ENCODE results near the gene PHLDB2.

Gene PHLDB2

DNA sequence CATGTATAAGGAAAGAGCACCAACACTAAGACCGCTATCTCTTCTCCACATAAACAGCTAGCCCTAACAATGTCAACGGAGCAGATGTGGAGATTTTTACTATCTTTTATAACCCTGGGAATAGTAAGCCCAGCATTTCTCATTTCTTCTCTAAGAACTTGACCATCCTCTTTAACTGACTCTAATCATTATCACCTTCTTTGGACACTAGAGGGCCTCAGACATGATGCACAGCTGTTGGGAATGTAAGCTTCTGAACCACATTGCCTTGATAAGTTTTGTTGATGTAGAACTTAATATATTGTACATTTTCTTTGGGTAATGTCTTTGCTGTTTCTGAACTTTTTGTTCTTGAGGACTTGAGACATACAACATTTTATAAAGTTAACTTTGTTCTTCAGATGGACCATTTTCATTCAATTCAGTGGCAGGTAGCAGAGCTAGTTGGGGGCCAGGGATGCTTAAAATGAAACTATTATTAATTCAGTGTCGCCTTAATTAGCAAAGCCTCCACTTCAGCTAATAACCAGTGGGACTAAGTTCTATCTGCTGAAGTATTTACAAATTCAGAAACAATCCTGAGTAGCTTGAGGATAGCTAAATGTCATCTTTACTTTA, 130.1 kb downstream of the PHLDB2 start:
- no peak overlapping the region for H3K4me3 ChIP-seq (ENCODE audit: low read depth, low read length)

DNA sequence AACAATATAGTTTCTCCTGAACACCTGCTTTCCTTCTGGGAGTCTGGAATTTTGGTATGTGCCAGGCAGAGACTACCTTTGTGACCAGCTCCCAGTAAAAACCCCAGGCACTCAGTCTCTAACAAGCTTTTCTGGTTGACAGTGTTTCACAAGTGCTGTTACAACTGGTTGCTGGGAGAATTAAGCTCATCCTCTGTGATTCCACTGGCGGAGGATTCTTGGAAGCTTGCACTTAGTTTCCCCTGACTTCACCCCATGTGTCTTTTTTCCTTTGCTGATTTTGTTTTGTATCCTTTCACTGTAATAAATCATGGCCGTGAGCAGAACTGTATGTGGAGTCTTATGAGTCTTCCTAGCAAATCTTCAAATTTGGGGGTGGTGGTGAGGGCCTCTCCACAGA, 134.0 kb downstream of the PHLDB2 start:
- H3K4me3 ChIP-seq (ENCODE audit: low read depth, low read length): no peak overlapping the region

DNA sequence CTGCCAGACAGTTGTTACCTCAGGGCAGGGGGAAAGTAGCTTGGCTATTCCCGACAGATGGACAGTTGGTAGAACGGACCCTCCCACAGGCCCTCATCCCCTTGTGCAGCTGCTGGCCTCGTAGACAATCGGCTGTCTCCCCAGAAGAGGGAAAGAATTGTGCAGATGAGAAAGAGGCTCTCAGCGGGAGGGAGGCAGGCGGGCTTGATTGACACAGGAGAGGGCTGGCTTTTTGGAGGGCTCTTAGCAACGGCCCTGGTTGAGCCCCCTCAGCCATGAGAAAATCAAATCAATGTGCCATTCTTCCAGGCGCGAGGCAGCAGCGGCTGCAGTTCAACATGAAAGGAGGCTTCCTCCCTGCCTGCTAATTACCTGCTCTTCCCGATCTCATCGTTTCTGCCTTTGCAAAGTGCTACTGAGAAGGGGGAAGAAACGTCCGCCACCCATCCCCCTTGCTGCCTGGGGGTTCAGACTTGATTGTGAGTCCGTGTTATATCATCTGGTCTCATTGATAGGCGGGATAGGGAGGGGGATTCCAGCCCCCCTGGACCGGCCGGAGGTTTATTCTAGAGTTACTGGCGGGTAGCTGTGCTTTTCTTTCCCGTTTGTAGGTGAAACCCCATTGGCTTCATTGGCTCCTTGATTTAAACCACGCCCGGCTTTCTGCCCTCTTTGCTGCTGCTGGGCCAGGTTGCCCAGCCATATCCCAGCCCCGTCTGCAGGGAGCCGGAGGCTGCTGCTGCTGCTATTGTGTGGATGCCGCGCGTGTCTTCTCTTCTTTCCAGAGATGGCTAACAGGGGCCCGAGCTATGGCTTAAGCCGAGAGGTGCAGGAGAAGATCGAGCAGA, 139.8 kb downstream of the PHLDB2 start, which contains the start of gene TAGLN3:
TSS of gene TAGLN3 (plus strand) at position 287 of the 848 bp plus-strand sequence. CDS start at position 788, 501 bp downstream.
- H3K4me3 ChIP-seq (ENCODE audit: low read depth, low read length): peak within 1 kb of the TSS; percentile 22

DNA sequence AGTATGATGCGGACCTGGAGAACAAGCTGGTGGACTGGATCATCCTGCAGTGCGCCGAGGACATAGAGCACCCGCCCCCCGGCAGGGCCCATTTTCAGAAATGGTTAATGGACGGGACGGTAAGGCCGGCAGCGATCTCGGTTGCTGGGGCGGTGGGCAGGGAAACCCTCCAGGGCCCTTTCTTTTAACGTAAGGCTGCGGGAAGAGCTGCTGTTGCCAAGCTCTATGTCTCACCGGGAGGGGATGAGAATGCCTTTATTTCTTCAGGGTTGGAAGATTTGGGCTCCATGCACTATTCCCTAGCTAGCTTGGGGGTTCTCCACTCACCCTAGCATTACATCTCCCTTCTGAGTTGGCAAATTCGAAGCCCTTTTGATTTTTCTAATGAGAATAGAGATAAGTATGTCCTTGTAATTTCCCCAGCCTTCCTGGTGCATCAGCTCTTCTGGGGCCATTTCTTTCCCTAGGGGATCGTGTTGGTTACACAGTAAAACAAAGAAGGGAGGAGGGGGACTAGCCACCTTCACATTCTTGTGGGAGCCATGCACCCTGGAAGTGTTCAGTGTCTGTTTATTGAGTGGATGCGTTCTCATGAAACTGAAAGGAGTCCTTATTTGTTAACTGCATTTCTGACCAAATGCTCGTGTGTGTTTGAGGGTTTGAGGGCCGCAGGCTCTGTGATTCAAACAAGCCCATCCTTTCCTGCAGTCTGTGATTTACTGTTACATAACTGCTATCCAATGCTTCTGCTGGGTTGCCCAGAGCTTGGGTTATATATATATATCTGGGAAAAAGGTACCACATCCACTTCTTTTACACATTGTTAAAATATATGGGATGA, 140.6 kb downstream of the PHLDB2 start:
- H3K4me3 ChIP-seq (ENCODE audit: low read depth, low read length): peak overlapping the region; percentile 22

DNA sequence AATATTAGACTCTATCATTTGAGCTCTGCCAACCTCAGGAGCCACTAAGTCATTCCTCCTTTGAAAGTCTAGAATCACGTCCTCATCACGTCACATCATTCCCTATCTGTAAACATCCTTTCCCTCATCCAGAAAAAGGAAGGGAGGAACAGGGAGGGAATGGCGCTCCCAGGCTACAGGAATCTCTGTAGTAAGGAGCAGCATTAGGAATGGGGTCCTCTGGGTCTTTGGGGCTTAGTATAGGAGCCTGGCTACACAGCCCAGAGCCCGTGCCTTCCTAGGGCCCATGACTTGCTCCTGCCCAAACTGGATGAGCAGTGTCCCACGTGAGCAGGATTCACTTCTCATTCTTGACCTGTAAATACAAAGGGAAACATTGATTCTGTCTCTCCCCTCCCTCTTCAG, 141.3 kb downstream of the PHLDB2 start:
- H3K4me3 ChIP-seq (ENCODE audit: low read depth, low read length): no peak overlapping the region

DNA sequence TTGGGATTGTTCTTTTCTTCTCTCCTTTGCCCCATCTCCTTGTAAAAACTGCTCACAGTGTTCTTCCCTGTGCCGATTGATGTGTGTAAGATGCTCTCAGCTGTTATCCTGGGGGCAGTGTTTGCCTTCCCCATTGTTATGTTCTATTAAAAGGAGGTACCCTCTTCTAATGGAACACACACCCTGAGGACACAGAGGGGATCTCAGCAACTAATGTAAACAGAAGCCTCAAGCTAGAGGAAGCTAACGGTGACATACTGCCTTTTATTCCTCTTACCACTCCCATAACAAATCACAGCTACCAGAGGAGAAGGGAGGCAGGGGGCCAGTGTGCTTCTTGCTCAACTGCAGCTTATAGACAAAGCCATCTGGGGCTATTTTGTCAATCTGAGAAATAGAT, 141.9 kb downstream of the PHLDB2 start:
- no peak overlapping the region for H3K4me3 ChIP-seq (ENCODE audit: low read depth, low read length)

DNA sequence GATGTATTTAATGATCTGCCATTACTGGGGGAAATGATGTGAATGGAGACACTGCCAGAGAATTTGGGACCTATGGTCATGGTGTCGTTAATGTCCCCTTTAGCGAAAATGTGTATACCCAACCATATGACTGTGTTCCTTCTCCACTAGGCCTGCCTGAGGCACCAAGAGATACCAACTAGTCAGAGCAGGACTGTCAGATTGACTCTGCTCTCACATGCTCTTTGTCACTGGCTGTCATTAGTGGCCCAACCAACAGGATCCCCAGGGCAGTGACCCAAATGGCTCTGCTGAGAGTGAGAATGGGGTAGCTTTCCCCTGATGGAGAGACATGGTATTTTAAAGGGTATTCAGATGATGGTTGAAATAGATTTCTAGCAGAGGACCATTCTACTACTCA, 142.5 kb downstream of the PHLDB2 start:
- H3K4me3 ChIP-seq (ENCODE audit: low read depth, low read length): no peak overlapping the region

DNA sequence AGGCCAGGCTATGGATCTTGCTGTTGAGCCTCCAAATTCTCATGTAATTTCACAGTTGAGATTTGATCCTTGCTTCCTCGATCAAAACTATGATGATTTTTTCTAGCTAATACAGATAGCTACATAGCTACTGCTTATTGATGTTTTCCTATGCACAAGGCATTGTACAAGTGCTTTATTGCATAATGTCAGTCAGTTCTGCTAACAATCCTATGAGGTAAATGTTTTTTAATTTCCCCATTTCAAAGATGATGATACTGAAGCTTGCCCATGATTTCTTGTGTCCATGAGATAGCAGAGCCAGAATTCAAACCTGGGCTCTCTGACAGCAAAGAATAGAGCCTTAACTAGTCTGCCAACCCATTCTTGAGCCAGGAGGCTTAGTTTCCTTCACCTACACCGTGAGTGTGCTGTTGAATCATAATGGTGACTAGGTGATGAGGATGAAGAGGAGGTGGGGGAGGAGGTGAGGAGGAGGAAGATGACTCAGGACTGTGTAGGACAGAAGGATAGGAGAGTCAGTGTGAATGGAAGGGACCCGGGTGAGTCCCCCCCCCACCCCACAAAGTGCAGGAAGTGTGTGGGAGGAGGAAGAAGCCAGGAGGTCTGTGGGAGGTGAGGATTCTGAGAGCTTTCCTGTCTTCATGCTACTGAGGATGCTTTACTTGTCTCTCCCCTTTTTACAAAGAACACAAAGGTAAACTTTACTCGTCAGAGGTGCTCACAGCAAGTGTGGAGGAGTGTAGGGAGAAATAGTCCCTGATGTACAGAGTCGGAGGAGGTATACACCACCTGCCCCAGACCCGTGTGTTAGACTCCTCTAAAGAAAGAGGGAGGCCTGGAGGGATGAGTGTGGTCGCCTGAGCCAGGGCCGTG, 143.3 kb downstream of the PHLDB2 start:
- H3K4me3 ChIP-seq (ENCODE audit: low read depth, low read length): no peak overlapping the region

DNA sequence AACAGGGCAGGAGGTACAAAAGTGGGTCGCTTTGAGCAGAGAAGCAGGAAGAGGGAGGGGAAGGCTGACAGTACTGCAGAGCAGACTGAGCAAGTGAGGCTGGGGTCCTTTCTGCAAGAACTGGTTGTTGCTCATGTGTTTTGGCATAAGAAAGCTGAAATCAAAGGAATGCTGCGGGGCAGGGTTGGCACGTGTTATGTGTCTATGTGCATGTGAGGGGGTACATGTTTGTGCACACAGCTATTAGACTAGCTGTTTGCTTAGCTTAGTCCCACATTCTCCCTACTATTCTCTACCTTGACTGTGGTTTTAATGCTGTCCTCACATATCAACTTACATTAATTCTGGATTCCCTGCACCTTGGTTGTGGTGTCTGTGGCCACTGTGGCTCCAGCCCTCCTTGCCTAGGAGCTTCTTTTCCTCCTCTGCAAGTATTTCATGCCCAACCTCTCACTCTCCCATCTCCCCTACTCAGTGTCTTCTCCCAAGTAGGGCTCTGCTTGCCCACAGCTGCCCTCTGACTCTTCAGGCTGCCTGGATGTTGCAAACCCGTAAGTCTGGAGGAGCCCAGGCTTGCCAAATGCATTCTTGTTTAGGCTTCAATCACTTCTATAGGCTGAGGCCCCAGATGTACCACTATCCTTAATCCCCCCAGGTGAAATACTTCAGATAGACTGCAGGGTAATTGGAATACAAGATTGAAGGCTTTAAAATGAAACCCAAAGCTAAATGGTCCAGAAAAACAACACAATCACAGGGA, 144.4 kb downstream of the PHLDB2 start:
- no peak overlapping the region for H3K4me3 ChIP-seq (ENCODE audit: low read depth, low read length)

DNA sequence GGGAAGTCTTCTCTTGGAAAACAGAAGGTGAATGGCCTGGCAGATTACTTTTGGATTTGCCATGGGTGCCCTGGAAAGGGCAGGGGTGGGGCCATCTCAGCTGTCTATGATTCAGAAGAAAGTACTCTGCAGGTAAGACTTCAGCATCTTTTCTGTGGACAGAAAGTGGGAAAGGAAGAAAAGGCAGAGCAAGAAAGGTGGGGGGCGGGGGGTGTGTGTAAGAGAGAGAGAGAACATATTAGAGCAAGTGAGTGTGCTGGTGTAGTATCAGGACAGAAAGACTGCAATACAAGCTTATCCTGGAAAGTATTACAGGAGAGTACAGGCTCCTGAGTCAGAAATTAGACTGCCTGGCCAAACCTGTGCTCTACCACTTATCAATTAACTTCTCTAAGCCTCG, 145.1 kb downstream of the PHLDB2 start:
- H3K4me3 ChIP-seq (ENCODE audit: low read depth, low read length): no peak overlapping the region

DNA sequence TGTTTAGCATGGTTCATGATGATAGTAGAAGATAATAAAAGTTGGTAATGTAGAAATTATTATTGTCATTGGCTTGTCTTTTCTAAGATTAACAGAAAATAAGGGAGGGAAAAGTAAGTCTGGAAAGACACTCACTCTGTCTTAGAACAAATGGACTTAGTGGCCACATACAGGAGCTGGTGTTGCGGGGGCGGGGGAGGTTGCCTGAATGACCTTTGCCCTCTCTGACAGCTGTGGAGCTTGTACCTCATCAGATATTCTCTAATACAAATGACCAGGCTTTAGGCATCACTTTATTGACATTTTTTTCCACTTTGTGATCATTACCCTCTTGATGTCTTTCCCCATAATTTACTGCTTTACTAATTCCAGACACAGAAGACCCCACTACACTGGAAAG, 145.6 kb downstream of the PHLDB2 start:
- no peak overlapping the region for H3K4me3 ChIP-seq (ENCODE audit: low read depth, low read length)

DNA sequence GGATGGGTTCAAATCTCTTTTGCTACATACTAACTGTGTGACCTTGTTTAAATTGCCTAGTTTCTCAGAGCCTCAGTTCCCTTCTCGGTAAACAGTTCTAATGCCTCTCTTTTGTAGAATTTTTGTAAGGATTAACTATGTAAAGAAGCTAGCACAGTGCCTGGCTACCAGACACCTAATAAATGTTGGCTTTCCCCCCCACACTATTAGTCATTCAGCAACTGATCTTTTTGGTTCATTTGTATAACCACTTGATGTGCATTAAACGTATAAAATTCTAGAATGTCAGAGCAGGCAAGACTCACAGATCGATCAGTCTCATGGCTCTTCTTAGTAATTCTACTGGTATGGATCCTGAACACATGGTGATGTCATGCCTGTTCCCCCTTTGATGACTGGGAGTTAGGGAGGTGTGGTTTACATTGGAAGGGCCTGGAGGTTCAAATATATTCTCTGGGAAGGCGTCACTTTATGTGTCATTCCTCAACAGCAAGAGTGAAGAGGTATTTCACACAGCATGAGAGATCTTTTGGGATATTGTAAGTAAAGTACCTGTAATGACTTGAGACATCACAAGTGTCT, 146.1 kb downstream of the PHLDB2 start:
- H3K4me3 ChIP-seq (ENCODE audit: low read depth, low read length): no peak overlapping the region

DNA sequence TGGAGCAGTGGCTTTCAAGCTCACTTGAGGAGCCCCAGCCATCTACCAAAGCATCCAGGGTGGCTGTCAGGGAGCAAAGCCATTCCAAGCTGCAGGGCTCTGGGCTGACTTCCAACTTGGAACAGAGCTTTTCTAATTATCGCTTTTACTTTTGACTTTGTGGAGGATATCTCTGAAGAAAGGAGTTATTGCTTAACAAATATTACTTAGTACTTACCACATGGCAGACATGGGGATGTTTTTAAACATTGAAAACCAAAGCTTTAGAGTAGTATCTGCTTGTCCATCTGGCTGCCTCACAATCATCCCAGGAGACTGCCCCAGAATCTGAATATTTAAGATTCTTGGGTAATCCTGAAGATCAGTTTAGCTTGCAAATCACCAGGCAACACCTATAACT, 148.6 kb downstream of the PHLDB2 start:
- H3K4me3 ChIP-seq (ENCODE audit: low read depth, low read length): no peak overlapping the region

DNA sequence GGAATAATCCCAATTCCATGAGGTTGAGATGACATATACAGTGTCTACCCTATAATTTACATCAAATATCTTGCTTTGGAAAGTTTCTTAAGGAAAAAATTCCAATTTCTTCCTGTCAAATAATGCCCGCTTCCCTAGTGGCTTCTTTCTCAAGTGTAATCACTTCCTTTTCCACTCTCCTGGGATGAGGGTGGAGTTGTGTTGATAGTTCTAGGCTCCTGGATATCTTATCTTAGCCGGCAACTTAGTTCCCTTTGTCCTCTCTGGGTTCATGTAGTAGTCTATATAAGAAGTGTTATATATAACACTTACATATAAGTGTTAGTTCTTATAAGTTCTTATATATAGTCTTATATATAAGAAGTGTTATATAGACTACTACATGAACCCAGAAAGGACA, 150.6 kb downstream of the PHLDB2 start:
- H3K4me3 ChIP-seq (ENCODE audit: low read depth, low read length): no peak overlapping the region

DNA sequence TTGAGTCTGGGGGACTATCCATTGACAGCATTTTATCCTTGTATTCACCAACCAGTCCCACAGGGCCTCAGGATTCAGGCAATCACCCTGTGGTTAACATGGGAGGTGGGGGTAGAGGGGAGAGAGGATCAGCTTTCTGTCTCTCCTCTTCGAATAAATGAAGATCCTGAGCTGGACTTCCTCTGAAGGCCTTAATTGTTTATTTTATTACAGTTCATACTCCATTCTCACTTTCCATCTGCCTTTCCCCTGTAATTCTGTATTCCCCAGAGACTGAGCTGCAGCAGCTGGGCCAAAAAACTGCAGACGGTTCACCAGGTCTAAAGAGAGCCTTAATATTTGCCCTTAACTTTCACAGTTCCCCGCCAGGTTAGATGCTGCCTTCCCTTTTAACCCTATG, 151.6 kb downstream of the PHLDB2 start:
- H3K4me3 ChIP-seq (ENCODE audit: low read depth, low read length): no peak overlapping the region

DNA sequence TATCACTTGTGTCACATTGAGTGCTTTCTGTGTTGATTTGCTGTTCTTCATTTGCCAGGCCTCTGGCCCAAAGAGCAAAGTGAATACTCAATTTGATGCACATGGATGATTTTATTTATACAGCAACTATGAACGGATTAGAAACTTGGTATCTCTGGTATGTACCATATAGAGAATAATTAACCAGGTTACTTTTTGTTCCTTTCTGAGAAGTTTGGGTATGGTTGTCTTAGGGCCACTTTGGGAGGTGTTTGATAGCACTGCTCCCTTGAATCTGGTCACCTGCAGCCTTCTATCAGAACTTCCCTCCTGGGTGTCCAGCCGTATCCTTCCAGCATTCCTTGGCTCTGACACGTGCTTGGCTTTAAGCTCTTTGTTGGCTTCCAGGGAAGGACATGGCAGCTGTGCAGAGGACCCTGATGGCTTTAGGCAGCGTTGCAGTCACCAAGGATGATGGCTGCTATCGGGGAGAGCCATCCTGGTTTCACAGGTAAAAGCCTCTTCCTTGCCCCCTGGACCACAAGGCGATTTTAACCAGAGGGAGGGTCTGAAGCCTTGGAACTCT, 152.4 kb downstream of the PHLDB2 start:
- H3K4me3 ChIP-seq (ENCODE audit: low read depth, low read length): no peak overlapping the region

DNA sequence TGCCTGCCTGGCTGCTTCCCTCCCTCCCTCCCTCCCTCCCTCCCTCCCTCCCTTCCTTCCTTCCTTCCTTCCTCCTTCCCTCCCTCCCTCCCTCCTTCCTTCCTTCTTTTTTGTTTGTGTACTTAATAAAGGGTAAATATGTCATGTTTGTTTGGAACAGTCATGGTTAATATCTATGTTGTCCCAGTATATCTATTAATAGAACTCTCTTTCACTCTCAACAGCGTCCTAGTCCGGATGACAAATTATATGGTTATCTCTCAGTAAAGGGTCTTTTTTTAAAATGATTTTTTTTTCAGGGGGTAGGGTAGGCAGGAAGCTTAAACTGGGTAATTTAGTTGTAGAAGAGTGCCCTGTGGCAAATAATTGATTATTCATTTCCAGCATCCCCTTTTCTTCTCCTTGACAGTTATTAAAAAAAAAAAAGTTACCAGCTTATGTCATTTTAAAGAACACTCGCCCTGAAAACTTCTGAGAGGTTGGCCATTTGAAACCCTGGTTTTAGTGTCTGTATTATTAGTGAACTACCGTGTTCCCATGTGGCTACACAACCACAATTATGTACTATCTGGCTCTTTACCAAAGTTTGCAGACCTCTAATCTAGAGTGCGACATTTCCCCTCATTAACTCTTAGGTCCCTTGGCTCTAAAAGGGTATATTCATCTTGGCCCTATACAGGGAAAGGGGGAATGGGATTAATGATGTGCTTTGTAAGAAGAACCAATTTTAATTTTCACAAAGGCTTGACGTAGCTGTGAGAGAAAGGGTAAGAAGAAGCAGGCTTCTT, 153.3 kb downstream of the PHLDB2 start:
- no peak overlapping the region for H3K4me3 ChIP-seq (ENCODE audit: low read depth, low read length)

DNA sequence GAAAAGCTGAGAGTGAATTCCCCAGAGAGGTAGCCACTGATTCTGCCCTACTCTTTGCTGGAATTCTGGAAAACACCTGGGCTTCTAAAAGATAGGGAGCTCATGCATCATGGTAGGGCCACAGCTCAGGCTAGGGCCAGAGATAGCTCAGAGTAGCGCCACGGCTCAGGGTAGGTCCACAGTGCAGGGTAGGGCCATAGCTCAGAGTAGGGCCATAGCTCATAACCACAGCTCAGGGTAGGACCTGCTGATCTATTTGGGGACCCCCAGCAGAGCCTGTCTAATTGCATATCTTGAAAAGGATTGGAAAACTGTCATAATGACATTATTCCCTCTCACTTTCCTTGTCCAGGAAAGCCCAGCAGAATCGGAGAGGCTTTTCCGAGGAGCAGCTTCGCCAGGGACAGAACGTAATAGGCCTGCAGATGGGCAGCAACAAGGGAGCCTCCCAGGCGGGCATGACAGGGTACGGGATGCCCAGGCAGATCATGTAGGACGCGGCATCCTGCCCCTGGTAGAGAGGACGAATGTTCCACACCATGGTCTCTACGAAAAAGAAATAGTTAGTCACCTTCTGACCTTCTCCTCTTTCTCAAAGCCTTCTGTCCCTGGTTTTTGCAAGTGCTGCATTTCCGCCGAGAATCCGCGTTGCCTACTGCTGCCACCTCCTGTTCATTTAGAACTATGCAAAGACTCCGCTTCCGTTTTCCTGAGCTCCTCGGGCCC, 154.2 kb downstream of the PHLDB2 start:
- no peak overlapping the region for H3K4me3 ChIP-seq (ENCODE audit: low read depth, low read length)

All from iPS-11a (cell line).